ENCODE measurements around the gene BEAN1. TPM values are rescaled to one million over a fixed set of nuclear protein-coding genes. Genes with fewer than 3 reads are reported as not detected.

The BEAN1 gene
- polyA plus RNA-seq, 1 of the 3 experiments (the other 2 are of a cell fraction) = 0.07 TPM

GRCh38 chr16:66444049-66444481, 17.0 kb downstream of the BEAN1 start (continued):
- no peak for TF ChIP-seq SMC3 (IDR thresholded peaks at IDR 0.05; ENCODE audit: low read depth, low read length)
- TF ChIP-seq RAD21 (IDR thresholded peaks at IDR 0.05; ENCODE audit: low read length) = no peak
- no peak for TF ChIP-seq FOSL2 (IDR thresholded peaks at IDR 0.05; ENCODE audit: borderline replicate concordance, low read depth)

- TF ChIP-seq FOXJ3 (CRISPR knock-in tag; IDR thresholded peaks at IDR 0.05) (no peak), EP300 (IDR thresholded peaks at IDR 0.05; ENCODE audit: borderline replicate concordance in 1 of 2, low read depth in 1 of 2, low read length in 1 of 2) (no peak), USF1 (IDR thresholded peaks at IDR 0.05; ENCODE audit: borderline replicate concordance, low read depth) (no peak), JUND (IDR thresholded peaks at IDR 0.05) (no peak), RAD21 (IDR thresholded peaks at IDR 0.05; ENCODE audit: low read length) (no peak), ZBTB33 (IDR thresholded peaks at IDR 0.05; ENCODE audit: borderline replicate concordance, low read depth) (no peak)
- H3K27me3 ChIP-seq (ENCODE audit: insufficient read depth) = peaks cover 6% of the 10 kb centered on the region; the same call in 1 of the 2 replicates
- no peak overlapping the region for H3K9ac ChIP-seq
- WGBS (ENCODE audit: low lambda C conversion rate) = 31% methylated on average over 1 of the region's 1 CpG
- no peaks in the 10 kb centered on the region for H3K9me3 ChIP-seq
- no peak for DNase-seq
- no peaks in the 10 kb centered on the region for H3K36me3 ChIP-seq (replicated peaks in 1 of 2; ENCODE audit: control insufficient read depth in 1 of 2, insufficient read depth in 2 of 2, low read length in 1 of 2)
- no peak overlapping the region for H3K27ac ChIP-seq (ENCODE audit: low read depth in 2 of 2, low read length in 1 of 2)
- H4K20me1 ChIP-seq (ENCODE audit: insufficient read depth) = no peaks in the 10 kb centered on the region
- peaks cover 0 to 1% of the 10 kb centered on the region in 2 experiments; a peak in 1 of 4 replicates for H3K4me1 ChIP-seq (ENCODE audit: control insufficient read depth in 1 of 2, insufficient read depth in 2 of 2, low read depth in 1 of 2, low read length in 1 of 2)
- no peaks in the 10 kb centered on the region for H3F3A ChIP-seq (replicated peaks; ENCODE audit: insufficient read depth)
- no peak overlapping the region for H3K4me2 ChIP-seq
- no peaks in the 10 kb centered on the region for H3K9me2 ChIP-seq
- no peaks in the 10 kb centered on the region for H3K79me2 ChIP-seq (ENCODE audit: insufficient read depth)
- ChIA-PET CTCF (interaction anchor here (0.7 to 1.8 kb wide), 3 partner anchors 36 to 41 kb away, joined by 3 to 5 read pairs (median 4); no protein-coding TSS in a partner anchor), POLR2A (interaction anchor here (1.1 kb wide), 1 partner anchor 8 kb away, joined by 5 read pairs; no protein-coding TSS in a partner anchor)
- no peak overlapping the region for H2AFZ ChIP-seq (ENCODE audit: low read depth)
- H3K4me3 ChIP-seq (ENCODE audit: low read depth in 2 of 2, low read length in 1 of 2) = no peak overlapping the region
Observed at GRCh38 chr16:66446737-66447136, 19.6 kb downstream of the BEAN1 start.

- Histone ChIP-seq H3K9me2 (no peaks in the 10 kb centered on the region), H3K27me3 (ENCODE audit: insufficient read depth) (peaks cover 6% of the 10 kb centered on the region; the same call in 1 of the 2 replicates), H3F3A (replicated peaks; ENCODE audit: insufficient read depth) (no peaks in the 10 kb centered on the region), H3K36me3 (replicated peaks in 1 of 2; ENCODE audit: control insufficient read depth in 1 of 2, insufficient read depth in 2 of 2, low read length in 1 of 2) (no peaks in the 10 kb centered on the region), H4K20me1 (ENCODE audit: insufficient read depth) (no peaks in the 10 kb centered on the region), H3K27ac (ENCODE audit: low read depth in 2 of 2, low read length in 1 of 2) (no peak overlapping the region), H2AFZ (ENCODE audit: low read depth) (no peak overlapping the region), H3K4me1 (ENCODE audit: control insufficient read depth in 1 of 2, insufficient read depth in 2 of 2, low read depth in 1 of 2, low read length in 1 of 2) (no peaks in the 10 kb centered on the region), H3K9ac (no peak overlapping the region), H3K79me2 (ENCODE audit: insufficient read depth) (no peaks in the 10 kb centered on the region), H3K4me3 (ENCODE audit: low read depth in 2 of 2, low read length in 1 of 2) (no peak overlapping the region), H3K4me2 (no peak overlapping the region), H3K9me3 (no peaks in the 10 kb centered on the region)
- POLR2A ChIA-PET = no interaction called here
- no peak for TF ChIP-seq FOXM1 (IDR thresholded peaks at IDR 0.05; ENCODE audit: low read depth)
- TF ChIP-seq CHD2 (IDR thresholded peaks at IDR 0.05; ENCODE audit: low read length, partially characterized antibody) = no peak
- no peak for TF ChIP-seq GATA2 (CRISPR knock-in tag; IDR thresholded peaks at IDR 0.05)
- TF ChIP-seq RCOR1 (IDR thresholded peaks at IDR 0.05; ENCODE audit: low read length) = no peak
- TF ChIP-seq MXI1 (IDR thresholded peaks at IDR 0.05; ENCODE audit: low read depth, low read length) = no peak
- no peak for TF ChIP-seq IRF3 (IDR thresholded peaks at IDR 0.05; ENCODE audit: low read depth, low read length)
- TF ChIP-seq TAF1 (IDR thresholded peaks at IDR 0.05; ENCODE audit: borderline replicate concordance, low read depth, low read length) = no peak
- TF ChIP-seq MAX (IDR thresholded peaks at IDR 0.05; ENCODE audit: low read depth) = no peak
- TF ChIP-seq ZBTB33 (IDR thresholded peaks at IDR 0.05; ENCODE audit: borderline replicate concordance, low read depth) = no peak
- TF ChIP-seq EZH2phosphoT487 (IDR thresholded peaks at IDR 0.05; ENCODE audit: borderline replicate concordance, low read depth) = no peak
- no peak for DNase-seq
- CTCF ChIA-PET = no interaction called here
Observed at GRCh38 chr16:66447491-66447890, 20.4 kb downstream of the BEAN1 start.

All from SK-N-SH (cell line).